Measurements from ENCODE around the gene TEKT2.

TEKT2 gene

DNA sequence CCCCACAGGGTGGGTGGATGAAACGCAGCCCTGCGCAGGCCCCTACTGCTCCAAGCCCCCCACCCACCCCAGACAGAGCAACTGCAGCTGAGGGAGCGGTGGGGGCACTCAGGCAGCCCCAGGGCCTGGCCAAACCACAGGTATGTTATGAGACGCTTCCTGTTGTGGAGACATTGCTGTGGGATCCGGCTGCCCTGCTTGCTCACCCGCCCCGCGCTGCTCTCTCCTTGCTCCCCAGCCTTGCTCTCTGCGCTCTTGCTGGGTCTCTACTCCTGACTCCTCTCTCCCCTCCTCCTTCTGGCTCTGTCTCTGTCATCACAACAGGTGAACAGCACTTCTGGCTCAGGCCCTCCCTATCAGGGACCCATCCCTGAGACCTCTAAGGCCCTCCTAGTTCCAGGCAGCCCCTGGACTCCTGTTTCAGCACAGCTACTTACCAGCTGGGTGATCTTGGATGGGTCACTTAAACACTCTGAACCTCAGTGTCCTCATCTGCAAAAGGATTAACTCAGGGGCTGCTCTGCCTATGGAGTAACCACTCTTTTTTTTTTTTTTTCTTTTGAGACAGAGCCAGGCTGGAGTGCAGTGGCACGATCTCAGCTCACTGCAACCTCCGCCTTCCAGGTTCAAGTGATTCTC lies 25.3 kb downstream of the TEKT2 start:
- DNase-seq = no peak

DNA sequence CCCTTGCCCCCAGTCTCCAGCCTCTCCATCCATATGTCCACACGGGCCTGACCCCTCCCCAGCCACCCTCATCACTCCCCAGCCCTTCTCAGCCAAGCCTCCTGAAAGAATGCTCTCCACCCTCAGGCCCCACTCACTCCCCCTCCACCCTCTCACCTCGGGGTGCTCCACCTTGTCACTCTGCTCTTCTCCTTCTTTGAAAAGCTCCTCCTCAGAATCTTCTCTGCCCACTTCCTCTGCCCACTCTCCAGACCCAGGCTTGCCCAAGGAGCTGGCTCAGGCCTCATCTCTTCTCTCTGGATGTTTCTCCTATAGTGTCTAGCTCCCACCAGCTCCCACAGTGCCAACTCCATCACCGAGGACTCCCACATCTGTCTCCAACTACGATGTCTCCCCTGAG lies 27.3 kb downstream of the TEKT2 start:
- DNase-seq = no peak

DNA sequence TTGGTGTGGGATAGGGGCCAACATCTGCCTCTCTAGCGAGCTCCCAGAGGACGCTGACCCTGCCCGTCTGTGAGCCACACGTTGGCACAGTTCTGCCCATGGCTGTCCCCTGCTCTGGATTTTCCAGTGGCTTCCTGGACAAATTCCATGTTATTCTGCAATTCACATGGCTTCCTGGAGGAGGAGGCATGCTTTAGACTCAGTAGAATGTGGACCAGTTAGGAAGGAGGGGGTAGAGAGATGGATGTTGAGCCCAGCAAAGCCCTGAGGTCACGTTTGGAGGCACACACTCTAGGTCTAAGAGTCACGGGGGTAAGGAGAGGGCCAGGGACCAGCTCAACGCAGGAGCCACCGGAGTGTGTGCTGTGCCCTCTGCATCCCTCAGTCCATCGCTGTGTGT lies 28.9 kb downstream of the TEKT2 start:
- DNase-seq = no peak

DNA sequence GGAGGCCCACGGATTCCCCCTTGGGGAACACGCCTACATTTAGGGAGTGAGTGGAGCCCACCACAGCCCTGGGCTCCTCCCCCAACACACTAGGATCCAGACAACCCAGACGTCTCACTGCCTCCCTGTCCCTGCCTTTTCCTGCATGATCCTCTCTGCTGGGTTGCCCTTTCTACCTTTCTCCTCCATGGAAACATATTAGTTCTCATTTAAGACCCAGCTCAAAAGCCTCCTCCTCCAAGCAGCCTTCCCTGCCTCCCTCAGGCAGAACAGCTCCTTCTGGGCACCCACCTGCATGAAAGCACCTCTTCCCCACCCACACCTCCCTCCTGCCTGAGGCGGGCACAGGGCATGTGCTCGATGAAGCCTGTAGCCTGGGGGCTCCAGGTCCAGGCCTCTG lies 30.5 kb downstream of the TEKT2 start:
- DNase-seq = no peak

DNA sequence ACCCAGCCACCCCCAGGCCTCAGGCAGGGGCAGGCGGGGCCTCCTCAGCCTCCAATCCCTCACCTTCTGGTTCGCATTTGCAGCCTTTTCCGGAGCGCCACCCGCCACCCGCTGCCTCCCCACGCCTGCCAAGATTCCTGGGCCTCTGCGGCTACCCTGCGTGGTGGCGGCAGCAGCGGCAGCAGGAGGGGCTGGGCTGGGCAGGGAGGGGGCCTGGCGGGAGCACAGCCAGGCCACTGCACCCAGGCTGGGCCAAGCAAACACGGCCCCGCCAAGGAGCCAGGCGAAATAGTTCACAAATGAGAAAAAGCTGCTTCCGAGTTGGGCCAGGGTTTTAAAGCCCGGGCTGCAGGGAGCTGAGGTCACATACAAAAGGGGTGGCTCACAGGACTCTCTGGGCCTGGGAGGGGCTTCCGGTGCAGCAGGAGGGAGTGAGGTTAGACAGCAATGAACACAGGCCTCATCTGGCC lies 31.3 kb downstream of the TEKT2 start:
- DNase-seq = peak; percentile 4

DNA sequence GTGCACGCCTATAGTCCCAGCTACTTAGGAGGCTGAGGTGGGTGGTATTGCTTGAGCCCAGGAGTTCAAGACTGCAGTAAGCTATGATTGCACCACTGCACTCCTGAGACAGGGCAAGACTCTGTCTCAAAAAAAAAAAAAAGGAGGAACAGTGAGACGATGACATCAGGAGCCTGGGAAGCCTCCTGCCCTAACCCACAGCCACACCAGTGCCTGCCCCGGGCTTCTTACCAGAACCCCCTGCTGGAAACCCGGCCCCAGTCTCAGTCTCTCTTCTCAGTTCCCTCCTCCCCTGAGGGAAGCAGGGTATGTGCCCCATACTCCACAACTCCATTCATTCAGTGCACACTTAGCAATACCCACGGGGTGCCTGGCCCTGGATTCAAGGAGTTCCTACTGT lies 32.0 kb downstream of the TEKT2 start:
- no peak for DNase-seq

DNA sequence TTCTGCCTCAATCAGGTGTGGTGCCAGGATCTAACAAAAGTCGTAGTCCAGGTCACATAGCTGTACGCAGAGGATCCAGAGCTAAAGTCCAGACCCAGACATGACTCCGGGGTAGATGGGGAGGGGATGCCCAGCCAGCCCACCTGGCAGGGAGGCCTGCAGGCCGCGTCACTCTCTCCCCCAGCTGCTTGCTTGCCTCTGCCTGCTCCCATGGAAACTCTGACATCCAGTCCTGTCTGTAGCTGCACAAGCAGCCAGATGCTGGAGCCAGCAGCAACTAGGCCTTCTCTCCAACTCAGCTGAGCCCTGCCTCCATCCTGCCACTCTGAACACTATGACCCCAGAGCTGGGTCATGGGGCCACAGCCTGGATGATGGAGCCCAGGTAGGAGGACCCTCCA lies 33.0 kb downstream of the TEKT2 start:
- DNase-seq = peak; percentile 27

DNA sequence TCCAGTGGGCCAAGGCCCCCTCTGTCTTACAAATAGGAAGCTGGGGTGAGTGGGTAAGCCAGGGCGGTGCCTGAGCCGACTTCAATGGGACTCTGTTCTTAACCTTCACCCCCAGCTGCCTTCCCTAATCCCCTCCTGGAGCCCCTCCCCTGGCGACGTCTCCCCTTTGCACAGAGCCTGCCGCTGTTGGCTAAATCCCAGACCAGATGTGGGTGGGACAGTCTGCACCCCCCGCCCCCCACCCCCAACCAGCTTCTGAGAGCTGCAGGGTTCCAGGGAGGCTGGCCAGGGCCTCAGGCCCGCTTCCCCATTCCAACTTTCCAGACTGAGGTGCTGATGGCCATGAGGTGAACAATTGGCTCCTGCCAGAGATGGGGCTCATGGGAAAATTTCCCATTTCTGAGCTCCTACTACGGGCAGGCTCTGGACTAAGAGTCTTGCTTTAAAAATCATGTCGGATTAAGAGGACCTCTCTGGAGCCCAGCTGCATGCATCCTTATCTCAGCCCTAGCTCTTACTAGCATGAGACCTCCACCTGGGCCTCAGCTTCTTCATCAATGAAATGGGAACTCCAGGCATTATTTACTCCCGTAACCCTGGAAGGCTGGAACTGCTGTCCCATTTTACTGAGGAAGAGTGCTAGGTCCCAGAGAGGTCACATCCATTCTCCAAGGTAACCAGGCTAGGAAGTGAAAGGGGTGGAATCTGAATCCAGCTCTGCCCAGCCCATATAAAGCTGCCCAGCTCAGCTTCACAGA lies 34.7 kb downstream of the TEKT2 start:
- DNase-seq = no peak

DNA sequence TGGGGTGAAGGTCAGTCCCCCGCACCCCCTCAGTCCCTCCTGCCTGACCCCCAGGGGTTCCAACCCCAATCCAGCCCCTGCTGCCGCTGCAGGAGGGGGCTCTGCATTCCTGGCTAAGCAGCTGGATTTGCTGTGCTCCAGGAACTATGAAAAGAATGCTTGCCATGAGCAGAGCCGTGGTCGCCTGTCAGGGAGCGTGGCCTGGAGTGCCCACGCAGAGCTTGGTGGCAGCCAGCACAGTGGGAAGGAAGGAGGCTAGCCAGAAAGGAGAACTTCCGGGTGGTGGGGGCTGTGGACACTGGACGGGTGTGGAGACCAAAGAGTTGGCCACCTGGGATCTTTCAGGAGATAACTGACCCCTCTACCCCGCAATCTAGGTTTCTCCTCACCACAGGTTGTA lies 35.6 kb downstream of the TEKT2 start:
- no peak for DNase-seq

DNA sequence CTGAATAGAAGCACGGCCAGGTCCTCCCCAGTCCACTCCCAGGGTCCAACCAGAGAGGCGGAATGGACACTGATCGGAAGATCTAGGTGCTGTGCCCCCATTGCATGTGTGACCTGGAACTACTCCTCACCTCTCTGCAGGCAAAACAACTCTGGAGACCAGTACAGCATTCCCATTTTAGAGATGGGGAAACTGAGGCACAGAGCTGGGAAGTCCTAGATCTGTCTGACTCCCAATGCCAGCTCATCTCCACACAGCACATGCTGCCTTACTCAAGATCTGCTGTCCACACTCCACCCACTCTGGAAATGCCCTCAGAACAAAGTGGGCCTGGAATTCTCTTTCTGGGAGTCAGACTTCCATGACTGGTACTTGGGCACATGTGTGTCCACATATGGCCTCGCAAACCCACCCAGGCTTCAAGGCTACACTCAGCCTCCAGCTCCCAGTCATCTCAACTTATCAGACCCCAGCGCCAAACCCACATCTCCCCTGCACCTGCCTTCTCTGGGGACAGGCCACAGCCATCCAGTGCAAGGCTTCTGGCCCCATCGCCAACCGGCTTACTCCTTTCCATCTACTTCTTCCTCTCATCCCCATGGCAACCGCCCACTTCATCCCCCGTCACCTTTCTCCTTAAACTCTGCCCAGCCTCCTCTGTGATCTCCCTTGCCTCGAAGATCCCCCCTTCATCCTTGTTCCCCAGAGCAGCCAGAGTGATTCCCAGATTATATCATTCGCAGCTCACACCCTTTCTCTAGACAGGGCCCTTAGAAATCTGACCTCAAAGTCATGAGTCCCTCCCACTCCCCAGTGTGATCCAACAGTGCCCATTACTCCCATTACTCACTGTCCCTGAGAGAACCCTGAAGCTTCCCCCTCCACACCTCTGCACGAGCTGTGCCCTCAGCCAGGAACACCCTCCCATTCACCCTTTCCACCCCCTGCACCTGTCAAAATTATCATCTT lies 38.5 kb downstream of the TEKT2 start:
- DNase-seq = no peak

DNA sequence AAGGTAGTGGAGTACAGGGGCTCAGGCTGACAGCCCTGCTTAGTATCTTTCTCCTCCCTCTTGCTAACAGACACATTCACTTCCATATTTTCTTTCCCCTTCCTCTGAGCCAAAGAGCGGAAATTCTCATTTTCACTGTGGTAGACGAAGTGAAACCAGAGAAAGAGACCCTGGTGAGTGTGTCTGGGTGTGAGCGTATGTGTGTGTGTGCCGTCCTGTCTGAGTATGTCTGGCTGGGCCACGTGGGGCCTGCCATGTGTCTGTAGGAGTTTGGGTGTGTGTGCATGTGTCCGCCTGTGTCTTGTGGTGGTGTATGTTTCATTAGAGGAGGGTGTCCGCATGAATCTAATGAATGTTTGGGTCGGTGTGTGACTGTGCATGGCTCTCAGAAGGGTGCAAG lies 39.5 kb downstream of the TEKT2 start:
- no peak for DNase-seq

DNA sequence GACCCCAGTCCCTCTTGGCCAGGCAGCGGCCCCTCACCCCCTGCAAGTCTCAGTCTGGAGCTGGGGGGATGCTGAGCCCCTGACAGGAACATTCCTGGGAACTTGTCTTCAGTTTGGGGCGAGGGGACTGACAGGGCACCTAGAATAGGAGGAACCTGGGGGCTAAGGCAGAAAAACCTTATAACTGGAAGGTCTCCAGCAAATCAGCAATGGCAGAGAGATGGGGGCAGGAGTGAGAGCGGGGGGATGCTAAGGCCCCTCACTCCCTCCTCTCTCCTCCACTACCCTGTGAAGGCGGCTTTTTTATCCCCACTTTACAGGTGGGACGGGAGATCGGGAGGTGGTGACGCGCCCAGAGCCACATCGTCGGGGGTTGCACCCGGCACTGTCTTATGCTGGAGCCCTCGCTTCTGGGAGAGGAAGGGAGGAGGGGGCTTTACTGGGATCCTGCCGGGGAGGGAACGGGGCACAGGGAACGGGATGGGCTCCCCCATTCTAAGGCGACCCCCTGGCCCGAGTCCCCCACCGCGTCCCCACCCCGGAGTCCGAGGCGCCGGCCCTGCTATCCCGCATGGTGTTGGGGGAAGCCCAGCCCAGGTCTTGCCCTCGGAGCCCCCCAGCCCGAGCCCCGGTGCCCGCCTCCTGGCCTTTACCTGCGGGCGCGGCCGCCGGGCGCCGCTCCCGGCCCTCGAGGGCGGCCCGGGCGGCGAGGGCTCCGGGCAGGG lies 40.7 kb downstream of the TEKT2 start:
- no peak for DNase-seq

DNA sequence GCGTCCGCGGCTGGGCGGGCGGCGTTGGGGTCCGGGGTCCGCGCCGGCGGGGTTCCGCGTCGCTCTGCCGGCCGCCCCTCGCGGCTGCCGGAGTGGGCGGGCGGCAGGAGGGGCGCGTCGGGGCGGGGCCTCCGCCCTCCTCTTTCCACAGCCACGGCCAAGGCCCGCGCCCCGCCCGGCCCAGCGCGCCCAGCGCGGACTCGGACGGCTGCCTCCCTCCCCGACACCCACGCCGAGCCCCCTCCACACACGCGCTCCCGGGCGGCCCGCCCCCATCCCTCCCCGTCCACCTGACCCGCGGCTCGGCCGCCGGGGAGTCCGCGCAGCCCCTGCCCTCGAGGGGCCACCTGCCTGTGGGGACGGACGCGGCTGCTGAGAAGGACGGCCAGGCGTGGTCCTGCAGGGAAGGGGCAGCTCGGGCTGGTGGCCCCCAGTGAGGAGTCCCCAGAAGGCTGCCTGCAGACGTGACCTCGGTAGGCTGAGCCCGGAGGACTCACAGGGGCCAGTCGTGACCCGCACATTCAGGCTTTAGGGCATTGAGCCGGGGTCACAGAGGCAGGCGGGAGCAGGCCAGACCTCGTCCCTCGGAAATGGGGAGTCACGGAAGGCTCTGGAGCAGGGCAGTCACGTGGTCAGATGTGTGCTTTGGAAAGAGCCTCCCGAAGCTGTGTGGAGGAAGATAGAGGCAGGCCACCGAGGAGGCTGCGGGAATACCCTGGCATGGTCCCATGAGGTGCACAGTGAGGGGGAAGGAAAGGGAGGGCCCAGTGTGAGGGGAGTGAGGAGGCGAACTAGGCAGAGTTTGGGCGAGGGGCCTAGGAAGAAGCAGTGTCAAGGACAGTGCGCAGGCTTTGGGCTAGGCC lies 41.5 kb downstream of the TEKT2 start, which contains the start of gene COL8A2:
TSS of gene COL8A2 (minus strand) at position 94 of the 863 bp plus-strand sequence. CDS start 24,980 bp downstream, outside the sequence.
- no peak for DNase-seq

DNA sequence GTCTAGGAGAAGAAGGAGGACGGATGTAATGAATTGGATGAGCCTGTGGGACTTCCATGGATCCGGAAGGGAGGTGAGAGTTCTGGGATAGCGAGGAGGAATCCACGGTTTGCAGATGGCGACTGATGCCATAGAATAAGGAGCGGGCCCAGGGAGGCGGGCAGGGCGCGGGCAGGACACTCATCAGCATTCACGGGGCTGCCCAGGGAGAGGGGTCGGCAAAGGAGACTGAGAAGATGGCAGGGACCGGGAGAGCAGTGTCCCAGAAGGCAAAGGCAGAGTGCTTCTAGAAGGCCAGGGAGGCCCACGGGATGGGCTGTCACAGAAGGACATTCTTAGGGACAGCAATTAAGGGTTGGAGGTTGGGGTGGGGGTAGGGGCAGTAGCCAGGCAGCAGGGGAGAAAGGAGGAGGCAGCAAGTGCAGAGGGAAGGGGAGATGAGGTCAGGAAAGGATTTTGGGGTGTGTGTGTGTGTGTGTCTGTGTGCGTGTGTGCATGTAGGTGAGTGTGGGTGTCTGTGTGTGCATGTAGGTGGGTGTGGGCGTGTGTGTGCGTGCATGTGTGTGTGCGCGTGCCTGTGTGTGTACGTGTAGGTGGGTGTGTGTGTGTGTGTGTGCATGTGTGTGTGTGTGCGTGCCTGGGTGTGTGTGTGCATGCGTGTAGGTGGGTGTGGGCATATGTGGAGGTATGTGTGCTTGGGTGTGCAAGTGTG lies 42.3 kb downstream of the TEKT2 start:
- DNase-seq = no peak

DNA sequence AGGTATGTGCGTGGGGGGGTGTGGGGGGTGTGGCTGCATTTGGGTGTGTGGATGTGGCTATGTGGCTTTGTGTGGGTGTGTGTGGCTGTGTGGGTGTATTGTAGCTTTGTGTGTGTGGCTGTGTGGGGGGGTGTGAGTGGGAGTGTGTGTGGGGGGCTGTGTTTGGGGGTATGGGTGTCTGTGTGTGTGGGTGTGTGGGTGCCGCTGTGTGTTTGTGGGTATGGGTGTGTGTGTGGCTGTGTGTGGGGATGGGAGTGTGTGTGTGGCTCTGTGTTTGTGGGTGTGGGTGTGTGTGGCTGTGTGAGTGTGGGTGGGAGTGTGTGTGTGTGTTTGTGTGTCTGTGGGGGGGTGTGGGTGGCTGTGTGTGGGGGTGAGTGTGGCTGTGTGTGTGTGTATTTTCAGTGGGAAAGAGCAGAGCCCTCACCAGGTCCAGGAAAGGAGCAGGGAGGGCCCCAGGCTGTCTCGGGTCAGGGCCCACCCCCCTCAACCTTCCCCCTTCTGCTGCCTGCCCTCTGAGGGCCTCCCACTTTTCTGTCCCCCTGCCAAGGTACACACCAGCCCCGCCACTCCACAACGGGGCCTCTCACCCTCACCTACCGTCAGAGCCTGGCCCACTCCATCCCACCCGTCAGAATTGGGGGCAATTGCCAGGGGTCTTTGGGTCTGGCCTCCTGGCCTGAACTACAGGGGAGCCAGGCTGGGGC lies 43.1 kb downstream of the TEKT2 start:
- DNase-seq = no peak

DNA sequence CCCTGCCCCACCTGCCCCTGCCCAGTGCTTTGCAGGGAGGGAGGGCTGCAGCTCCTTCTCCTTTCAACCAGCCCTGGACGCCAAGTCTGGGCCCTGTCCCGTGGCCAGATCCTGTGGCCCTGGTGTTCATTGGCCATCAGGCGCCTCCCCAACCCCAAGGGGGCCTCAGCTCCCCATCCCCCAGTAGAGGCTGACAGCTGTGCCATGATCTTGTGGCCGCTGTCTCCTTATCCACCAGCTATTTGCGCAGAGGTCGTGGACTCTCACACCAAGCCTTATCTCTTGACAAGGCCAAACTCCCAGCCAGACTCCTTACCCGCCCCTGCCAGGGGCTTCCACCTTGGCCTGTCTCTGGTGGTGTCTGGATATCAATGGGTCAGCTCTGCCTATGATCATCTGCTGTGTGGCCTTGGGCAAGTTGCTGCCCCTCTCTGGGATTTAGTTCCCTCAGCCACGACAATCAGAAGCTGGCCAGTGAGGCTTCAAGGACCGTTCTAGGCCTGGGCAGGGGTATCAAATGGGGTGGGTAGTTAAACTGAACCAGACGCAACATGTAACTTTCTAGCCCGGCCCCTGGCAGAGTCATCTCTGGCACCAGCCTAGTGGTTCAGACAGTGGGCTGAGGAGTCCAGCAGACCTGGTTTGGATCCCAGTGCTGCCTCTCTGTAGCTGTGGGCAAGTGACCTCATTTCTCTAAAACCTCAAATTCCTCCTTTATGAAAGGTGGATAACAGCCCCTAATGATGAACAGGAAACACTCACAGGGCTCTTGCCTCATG lies 44.4 kb downstream of the TEKT2 start:
- DNase-seq = no peak

DNA sequence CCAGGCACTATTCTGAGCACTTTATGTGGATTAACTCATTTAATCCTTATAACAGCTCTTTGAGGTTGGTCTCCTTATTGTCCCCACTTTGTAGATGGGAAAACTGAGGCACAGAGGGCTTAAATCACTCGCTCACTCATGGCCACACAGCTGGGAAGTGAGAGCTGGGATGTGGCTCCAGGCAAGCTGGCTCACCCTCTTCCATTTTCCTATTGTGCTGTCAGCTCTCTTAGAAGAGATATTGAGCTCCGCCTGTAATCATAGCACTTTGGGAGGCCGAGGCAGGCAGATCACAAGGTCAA lies 45.0 kb downstream of the TEKT2 start:
- DNase-seq = no peak

DNA sequence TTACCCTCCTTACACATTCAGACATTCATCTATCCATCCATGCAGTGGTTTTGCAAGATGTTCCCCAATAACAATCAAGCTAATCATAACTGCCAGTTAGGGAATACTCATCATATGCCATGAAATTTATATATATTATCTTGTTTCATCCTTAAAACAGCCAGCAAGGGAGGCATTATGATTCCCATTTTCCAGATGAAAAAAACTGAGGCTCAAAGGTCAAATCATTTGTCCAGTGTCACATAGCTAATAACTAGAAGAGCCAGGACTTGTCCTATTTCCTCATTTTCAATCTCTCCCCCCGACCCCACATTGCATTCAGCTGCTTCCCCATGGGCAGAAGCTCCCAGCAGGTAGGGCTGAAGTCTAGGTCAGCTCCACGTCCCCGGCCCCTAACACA lies 48.1 kb downstream of the TEKT2 start:
- no peak for DNase-seq

DNA sequence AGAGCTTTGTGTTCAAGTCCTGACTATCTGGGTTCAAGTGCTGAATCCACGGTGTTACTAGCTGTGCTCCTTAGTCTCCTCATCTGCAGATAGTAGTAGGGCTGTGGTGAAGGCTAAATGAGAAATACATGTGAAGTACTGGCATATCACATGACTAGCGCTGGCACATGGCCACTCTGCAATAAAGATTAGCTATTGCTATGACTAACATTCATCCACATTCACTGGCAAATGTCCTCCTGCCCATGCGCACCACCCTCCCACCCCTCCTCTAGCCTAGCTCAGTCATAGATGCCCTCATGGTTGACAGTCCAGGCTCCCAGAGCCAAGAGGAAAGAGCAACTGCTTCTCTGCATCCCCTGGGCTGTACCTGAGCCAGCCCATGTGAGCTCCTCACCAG lies 49.6 kb downstream of the TEKT2 start:
- DNase-seq = peak; percentile 3

DNA sequence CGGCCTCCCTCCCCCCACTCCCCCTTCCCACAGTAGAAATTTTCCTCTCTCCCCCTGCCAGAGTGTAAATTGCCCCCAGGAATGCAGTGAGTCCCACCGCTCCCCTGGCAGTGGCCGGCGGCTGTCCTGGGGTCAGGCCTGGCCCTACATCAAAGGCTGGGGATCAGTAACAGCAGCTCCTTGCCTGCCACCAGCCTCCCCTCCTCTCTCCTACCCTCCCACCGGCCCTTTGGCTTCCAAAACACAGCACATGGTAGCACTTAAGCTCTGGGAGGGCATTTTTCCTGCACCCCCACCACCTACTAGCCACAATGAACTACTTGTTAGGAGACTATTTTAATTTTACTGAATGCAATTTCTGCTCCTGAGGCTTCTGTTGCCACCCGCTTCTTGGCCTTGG lies 50.1 kb downstream of the TEKT2 start:
- no peak for DNase-seq
